HUES48 (cell line): ENCODE results near the gene PDE4B.

Source experiments
- H3K27ac ChIP-seq: one replicate; pipeline ENCODE4 v1.7.0; 2013; ENCODE audit warnings: low read depth, low read length, inconsistent platforms
- H3K27me3 ChIP-seq: 2 replicates; pipeline ENCODE4 v1.6.1; 2013; ENCODE audit warnings: mild to moderate bottlenecking, low read length; ENCODE audit not compliant: control insufficient read depth, insufficient read depth
- H3K36me3 ChIP-seq: 2 replicates; pipeline ENCODE4 v1.6.1; 2013; ENCODE audit warnings: low read length; ENCODE audit not compliant: control insufficient read depth, insufficient read depth
- H3K4me1 ChIP-seq: 2 replicates; pipeline ENCODE4 v1.6.1; 2013; ENCODE audit warnings: mild to moderate bottlenecking, low read length; ENCODE audit not compliant: control insufficient read depth, insufficient read depth
- H3K4me3 ChIP-seq: 2 replicates; pipeline ENCODE4 v1.5.1; 2013; ENCODE audit warnings: mild to moderate bottlenecking, low read depth, low read length
- H3K9ac ChIP-seq: 2 replicates; pipeline ENCODE4 v1.6.1; 2013; ENCODE audit warnings: mild to moderate bottlenecking, low read depth, low read length, moderate library complexity
- H3K9me3 ChIP-seq: 2 replicates; pipeline ENCODE4 v1.6.1; 2013; ENCODE audit warnings: low read length; ENCODE audit not compliant: control insufficient read depth, insufficient read depth

Gene PDE4B

DNA sequence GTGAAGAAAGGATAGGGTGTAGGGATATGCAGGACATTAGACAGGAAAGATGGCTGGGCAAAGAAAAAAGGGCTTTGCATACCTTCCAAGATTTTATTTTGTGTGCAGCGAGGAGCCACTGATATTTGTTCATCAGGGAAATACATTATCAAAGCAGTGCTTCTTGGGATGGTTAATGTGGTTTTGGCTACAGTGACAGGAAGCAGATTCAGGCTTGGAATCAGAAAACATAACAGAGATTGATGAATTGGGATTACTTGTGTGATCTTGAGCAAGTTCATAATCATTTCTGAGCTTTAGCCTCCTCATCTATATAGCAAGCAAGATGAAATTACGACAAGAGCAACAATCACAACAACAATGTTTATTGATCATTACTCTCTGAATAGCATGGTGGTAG lies 492.1 kb downstream of the PDE4B start:
- Histone ChIP-seq H3K9ac (no peak overlapping the region), H3K27me3 (no peaks in the 10 kb centered on the region), H3K9me3 (no peaks in the 10 kb centered on the region), H3K27ac (no peak overlapping the region), H3K4me3 (no peak overlapping the region), H3K4me1 (no peaks in the 10 kb centered on the region), H3K36me3 (no peaks in the 10 kb centered on the region)

DNA sequence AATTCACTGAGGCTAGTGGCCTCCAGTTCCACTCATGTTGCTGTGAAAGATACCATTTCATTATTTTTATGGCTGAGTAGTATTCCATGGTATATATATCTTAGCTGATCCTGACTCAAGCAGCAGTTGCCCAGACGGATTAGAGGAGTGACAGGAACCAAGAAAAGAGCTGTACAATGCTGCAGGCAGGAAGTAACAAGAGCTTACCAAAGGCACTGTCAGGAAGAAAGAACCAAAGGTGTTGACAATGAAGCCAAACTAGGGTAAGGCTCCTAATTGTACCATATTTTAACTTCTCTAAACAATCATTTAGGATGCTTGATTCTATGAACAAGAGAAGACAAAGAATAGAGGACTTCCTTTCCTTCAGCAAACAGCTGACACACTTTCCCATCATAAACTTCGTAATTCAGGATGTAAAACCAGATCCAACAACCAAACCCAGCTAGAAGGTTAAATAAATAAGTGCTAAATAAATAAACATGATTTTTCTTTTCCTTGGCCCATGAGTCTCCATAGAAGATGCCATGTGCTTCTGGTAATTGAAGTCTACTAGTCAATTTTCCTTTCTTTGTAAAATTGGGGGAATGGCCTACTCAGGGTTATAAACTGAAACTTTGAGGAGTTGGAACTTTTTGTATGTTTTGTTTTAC lies 493.0 kb downstream of the PDE4B start:
- no peaks in the 10 kb centered on the region for H3K27me3 ChIP-seq
- H3K27ac ChIP-seq = no peak overlapping the region
- H3K36me3 ChIP-seq = no peaks in the 10 kb centered on the region
- H3K9me3 ChIP-seq = no peaks in the 10 kb centered on the region
- no peak overlapping the region for H3K4me3 ChIP-seq
- no peak overlapping the region for H3K9ac ChIP-seq
- no peaks in the 10 kb centered on the region for H3K4me1 ChIP-seq

DNA sequence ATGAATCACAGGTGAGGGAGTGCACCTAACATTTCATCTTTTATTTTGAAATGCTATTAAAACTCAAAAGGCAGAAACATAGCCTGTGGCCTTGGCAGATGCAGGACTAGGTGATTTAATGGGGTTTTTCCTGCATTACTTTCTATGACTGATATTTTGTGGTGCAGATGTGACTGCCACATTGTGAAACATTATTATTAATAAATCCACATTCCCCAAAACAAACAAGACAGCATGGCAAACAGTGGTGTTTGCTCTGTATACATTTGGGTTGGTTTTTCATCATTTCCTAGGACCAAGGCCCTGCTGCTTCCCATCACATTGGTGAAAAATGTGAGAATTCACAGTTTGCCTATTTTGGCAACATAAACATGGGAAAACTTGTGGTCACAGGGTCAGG lies 493.6 kb downstream of the PDE4B start:
- Histone ChIP-seq H3K27me3 (no peaks in the 10 kb centered on the region), H3K9ac (no peak overlapping the region), H3K27ac (no peak overlapping the region), H3K36me3 (no peaks in the 10 kb centered on the region), H3K9me3 (no peaks in the 10 kb centered on the region), H3K4me3 (no peak overlapping the region), H3K4me1 (no peaks in the 10 kb centered on the region)

DNA sequence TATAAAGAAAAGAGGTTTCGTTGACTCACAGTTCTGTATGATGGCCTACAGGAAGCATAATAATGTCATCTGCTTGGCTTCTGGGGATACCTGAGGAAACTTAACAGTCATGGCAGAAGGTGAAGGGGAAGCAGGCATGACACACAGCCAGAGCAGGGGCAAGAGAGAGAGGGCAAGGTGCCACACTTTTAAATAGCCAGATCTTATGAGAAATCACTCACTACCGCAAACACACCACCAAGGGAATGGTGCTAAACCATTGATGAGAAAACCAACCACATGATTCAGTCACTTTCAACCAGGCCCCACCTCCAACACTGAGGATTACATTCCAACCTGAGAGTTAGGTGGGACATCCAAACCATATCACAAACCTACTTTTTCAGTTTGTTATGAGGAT lies 495.4 kb downstream of the PDE4B start:
- Histone ChIP-seq H3K27ac (no peak overlapping the region), H3K4me3 (no peak overlapping the region), H3K4me1 (no peaks in the 10 kb centered on the region), H3K9ac (no peak overlapping the region), H3K36me3 (no peaks in the 10 kb centered on the region), H3K27me3 (no peaks in the 10 kb centered on the region), H3K9me3 (no peaks in the 10 kb centered on the region)

DNA sequence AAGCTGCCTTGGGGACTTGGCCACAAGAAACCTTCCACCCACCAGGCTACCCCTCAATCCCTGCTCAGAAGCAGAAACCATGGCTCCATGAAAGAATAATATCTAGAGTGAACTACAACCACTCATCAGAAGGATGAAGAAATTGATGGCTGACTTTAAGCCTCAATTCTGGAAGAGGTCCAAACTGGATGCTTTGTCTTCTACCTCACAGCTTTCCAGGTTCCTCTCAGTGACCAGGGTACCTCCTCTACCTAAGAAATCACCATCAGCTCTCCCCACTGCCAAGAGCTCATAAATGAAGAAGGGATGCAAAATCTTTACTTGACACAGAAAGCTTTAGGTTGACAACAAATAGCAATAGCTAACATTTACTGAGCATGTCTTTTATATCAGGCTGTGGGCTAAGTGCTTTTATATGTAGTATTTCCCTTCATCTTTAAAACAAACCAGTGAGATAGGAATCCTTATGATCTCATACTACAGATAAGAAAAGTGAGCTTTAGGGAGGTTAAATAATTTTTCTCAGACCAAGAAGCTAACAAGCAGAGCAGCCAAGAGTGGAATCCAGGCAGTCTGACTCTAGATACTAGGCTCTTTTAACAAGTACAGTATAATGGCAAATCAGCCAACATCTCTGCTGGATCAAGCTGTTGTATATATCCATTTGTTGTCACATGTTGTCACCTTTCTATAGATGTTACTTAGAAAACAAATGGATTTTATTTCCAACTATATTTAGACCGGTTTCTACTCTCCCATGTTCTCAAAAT lies 498.3 kb downstream of the PDE4B start:
- Histone ChIP-seq H3K9ac (no peak overlapping the region), H3K27ac (no peak overlapping the region), H3K9me3 (no peaks in the 10 kb centered on the region), H3K4me1 (no peaks in the 10 kb centered on the region), H3K36me3 (no peaks in the 10 kb centered on the region), H3K4me3 (no peak overlapping the region), H3K27me3 (no peaks in the 10 kb centered on the region)

DNA sequence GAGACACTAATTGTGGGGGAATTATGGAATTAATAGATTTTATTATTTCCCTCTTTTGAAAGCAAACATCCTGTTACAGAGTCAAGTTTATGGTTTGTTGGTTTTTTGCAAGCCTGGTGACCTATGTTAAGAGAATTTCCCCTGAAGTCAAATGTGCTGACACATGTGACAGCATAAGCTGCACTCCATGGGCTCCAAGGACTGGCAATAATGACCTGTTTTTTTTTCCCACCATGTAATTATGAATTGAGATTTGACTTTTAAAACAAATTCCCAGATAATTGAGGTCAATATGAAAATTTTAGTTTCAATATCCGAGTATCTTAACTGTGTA lies 498.8 kb downstream of the PDE4B start:
- no peaks in the 10 kb centered on the region for H3K4me1 ChIP-seq

DNA sequence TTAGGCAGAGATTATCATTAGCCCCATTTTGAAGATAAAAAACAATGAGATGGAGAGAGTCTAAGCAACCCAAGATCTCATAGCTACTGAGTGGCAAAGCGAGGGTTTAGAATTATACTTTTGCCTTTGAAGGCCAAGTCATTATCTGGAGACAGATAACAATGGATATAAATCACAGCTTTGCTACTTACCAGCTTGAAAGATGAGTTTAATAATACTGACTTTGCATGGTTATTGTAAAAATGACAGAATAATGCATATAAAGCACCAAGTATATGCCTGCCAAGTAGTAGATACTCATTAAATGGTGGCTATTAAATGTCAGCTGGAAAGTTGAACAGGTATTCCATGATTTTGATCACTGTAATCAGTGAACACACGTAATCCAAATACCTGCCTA lies 499.6 kb downstream of the PDE4B start:
- H3K9me3 ChIP-seq = no peaks in the 10 kb centered on the region
- H3K27ac ChIP-seq = no peak overlapping the region
- H3K27me3 ChIP-seq = no peaks in the 10 kb centered on the region
- H3K4me3 ChIP-seq = no peak overlapping the region
- no peaks in the 10 kb centered on the region for H3K36me3 ChIP-seq
- H3K9ac ChIP-seq = no peak overlapping the region
- no peaks in the 10 kb centered on the region for H3K4me1 ChIP-seq

More for the DNA sequence above, 498.8 kb downstream of the PDE4B start:
- Histone ChIP-seq H3K27ac (no peak overlapping the region), H3K9me3 (no peaks in the 10 kb centered on the region), H3K9ac (no peak overlapping the region), H3K27me3 (no peaks in the 10 kb centered on the region), H3K4me3 (no peak overlapping the region), H3K36me3 (no peaks in the 10 kb centered on the region)

DNA sequence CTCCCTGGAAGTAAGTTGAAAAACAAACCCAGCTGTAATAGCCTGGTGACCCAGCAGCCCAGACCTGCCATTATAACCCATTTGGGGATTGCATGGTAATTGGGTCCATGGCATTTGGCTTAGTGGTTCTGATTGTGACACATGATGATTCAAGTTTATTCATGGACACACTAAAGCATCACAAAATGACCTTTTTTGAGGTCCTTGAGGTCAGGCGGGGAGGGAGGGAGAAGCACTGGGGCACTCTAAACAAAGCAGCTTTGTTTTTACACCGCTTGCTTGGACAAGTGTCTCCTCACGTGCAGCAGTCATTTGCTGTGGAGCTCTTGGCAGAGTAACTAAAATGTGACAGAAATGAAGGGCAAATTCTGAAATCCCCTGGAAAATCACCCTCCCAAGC lies 500.2 kb downstream of the PDE4B start:
- Histone ChIP-seq H3K36me3 (no peaks in the 10 kb centered on the region), H3K9ac (no peak overlapping the region), H3K4me3 (no peak overlapping the region), H3K4me1 (no peaks in the 10 kb centered on the region), H3K27me3 (no peaks in the 10 kb centered on the region), H3K27ac (no peak overlapping the region), H3K9me3 (no peaks in the 10 kb centered on the region)

DNA sequence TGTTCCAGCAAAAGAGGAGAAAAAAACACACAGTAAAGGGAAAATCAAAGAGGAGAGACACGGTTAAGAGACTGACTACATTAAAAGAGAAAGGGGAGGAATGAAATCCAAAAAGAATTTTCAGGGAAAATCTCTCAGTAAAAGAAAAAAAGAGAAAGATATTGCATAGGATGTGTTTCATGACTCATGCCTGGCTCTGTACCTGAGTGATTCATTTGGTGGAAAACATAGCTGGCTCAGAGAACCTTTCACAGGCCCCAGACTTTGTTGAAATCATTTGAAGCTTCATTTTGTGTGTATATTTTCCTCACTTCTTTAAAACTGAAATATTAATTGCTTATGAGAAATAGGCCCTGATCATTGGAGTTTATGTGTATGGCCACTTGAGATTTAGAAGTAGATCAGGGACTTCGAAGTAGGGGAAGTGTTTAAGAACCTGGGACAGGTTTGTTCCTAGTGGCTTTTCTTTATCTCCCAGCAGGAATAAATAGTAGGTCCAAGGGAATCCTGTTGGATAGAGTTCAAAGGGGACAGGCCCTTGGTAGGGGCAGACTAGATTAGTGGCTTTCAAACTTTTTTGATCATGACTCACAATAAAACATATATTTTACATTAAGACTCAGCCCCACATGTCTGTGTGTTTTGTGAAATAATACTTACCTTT lies 502.1 kb downstream of the PDE4B start:
- Histone ChIP-seq H3K4me3 (no peak overlapping the region), H3K4me1 (no peaks in the 10 kb centered on the region), H3K27me3 (no peaks in the 10 kb centered on the region), H3K9ac (no peak overlapping the region), H3K27ac (no peak overlapping the region), H3K36me3 (no peaks in the 10 kb centered on the region), H3K9me3 (no peaks in the 10 kb centered on the region)

DNA sequence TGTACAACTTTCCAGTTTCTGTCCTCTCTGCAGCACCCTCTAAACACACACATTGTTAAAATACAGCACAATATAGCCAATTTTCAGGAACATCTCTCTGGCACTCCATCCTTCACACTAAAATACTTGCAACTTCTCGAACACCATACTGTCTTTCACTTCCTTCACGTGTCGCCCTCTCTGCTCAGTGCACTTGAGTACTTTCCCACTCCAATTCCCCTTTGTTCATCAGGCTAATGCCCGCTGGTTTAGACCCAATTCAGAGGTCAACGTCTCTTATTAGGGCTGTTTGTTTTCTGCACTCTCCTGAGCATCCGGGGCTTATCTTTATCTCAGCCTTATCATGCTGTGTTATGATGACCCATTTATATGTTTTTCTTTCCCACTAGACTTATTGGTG lies 503.1 kb downstream of the PDE4B start:
- Histone ChIP-seq H3K36me3 (no peaks in the 10 kb centered on the region), H3K27me3 (no peaks in the 10 kb centered on the region), H3K4me3 (no peak overlapping the region), H3K9ac (no peak overlapping the region), H3K9me3 (no peaks in the 10 kb centered on the region), H3K4me1 (no peaks in the 10 kb centered on the region), H3K27ac (no peak overlapping the region)

DNA sequence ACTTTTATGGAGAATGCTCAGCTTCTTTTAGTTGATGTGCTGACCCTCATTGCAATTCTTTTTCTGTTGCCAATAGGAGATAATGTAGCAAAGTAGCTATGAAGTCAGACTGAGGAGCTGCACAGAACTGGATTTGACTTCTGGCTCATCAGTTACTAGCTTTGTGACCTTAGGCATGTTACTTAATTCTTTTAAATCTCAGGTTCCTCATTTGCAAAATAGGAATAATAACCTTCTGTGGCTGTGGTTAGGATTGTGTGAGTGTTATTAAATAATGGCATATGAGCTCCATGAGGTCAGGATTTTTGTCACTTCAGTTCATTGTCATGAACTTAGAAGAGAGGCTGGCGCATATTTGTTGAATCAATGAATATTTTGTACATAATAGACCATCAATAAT lies 503.7 kb downstream of the PDE4B start:
- H3K9me3 ChIP-seq = no peaks in the 10 kb centered on the region
- no peaks in the 10 kb centered on the region for H3K36me3 ChIP-seq
- no peaks in the 10 kb centered on the region; the same call in 1 of the 2 replicates for H3K4me1 ChIP-seq
- no peak overlapping the region for H3K27ac ChIP-seq
- no peak overlapping the region for H3K4me3 ChIP-seq
- H3K27me3 ChIP-seq = no peaks in the 10 kb centered on the region
- H3K9ac ChIP-seq = no peak overlapping the region
